ENCODE data around the gene NRG2. TPM values are rescaled to one million over a fixed set of nuclear protein-coding genes. Genes with fewer than 3 reads are reported as not detected.

Gene NRG2
- total and polyA plus RNA-seq, 2 of the 4 experiments (the other 2 are of a cell fraction): 0.18 TPM; not detected in 1

DNA sequence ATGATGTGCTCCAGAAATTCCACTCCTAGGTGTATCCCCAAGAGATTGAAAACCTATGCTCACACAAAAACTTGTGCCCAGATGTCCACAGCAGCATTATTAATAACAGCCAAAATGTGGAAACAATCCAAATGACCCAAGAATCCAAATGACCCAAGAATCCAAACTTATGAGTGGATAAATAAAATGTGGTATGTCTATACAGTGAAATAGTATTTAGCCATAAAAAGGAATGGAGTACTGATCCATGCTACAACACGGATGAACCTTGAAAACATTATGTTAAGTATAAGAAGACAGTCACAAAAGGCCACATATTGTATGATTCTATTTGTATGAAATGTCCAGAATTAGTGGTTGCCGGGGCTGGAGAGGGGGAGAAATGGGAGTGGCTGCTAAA is 167.1 kb downstream of the NRG2 start:
- H3K9ac ChIP-seq (ENCODE audit: low read depth, low read length): no peak overlapping the region
- H3K4me2 ChIP-seq (ENCODE audit: low read depth, low read length): no peak overlapping the region
- no peak overlapping the region for H4K8ac ChIP-seq (ENCODE audit: low read depth in 2 of 2, low read length in 2 of 2)
- H3K18ac ChIP-seq (ENCODE audit: low read depth, low read length): no peak overlapping the region
- no peak overlapping the region for H4K91ac ChIP-seq (ENCODE audit: insufficient read depth, low read depth, low read length)
- no peak overlapping the region for H2BK20ac ChIP-seq (ENCODE audit: low read depth, low read length)
- no peak overlapping the region for H3K27ac ChIP-seq (ENCODE audit: insufficient read depth, low read length)
- no peak overlapping the region for H3K23ac ChIP-seq (ENCODE audit: low read depth, low read length)
- H3K9me3 ChIP-seq (ENCODE audit: control insufficient read depth, insufficient read depth, low read length): no peaks in the 10 kb centered on the region
- H4K5ac ChIP-seq (ENCODE audit: low read depth, low read length): no peak overlapping the region
- H3K27me3 ChIP-seq (ENCODE audit: control insufficient read depth, insufficient read depth, low read length): peaks cover 62% of the 10 kb centered on the region
- H2AK5ac ChIP-seq (ENCODE audit: low read depth, low read length): no peak overlapping the region
- peaks cover 6% of the 10 kb centered on the region; the same call in 1 of the 2 replicates for H3K4me1 ChIP-seq (ENCODE audit: control insufficient read depth, insufficient read depth, low read length)
- no peak overlapping the region for H3K4me3 ChIP-seq (ENCODE audit: insufficient read depth, low read depth, low read length)
- H3K56ac ChIP-seq (ENCODE audit: extremely low read depth, insufficient read depth, low read length): no peak overlapping the region
- TF ChIP-seq, protein P1, sequence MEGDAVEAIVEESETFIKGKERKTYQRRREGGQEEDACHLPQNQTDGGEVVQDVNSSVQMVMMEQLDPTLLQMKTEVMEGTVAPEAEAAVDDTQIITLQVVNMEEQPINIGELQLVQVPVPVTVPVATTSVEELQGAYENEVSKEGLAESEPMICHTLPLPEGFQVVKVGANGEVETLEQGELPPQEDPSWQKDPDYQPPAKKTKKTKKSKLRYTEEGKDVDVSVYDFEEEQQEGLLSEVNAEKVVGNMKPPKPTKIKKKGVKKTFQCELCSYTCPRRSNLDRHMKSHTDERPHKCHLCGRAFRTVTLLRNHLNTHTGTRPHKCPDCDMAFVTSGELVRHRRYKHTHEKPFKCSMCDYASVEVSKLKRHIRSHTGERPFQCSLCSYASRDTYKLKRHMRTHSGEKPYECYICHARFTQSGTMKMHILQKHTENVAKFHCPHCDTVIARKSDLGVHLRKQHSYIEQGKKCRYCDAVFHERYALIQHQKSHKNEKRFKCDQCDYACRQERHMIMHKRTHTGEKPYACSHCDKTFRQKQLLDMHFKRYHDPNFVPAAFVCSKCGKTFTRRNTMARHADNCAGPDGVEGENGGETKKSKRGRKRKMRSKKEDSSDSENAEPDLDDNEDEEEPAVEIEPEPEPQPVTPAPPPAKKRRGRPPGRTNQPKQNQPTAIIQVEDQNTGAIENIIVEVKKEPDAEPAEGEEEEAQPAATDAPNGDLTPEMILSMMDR (conservative IDR thresholded peaks at IDR 0.05; ENCODE audit: low read depth, low read length): no peak
- TF ChIP-seq FOS (IDR thresholded peaks at IDR 0.05; ENCODE audit: low read depth, low read length) (no peak), MAZ (IDR thresholded peaks at IDR 0.05; ENCODE audit: borderline replicate concordance, low read depth, low read length) (no peak), RCOR1 (IDR thresholded peaks at IDR 0.05; ENCODE audit: insufficient replicate concordance, low read length) (no peak), RAD21 (IDR thresholded peaks at IDR 0.05; ENCODE audit: low read length) (no peak), POLR2A (IDR thresholded peaks at IDR 0.05; ENCODE audit: low read depth, low read length) (no peak), BHLHE40 (IDR thresholded peaks at IDR 0.05; ENCODE audit: low read depth, low read length) (no peak), MXI1 (IDR thresholded peaks at IDR 0.05; ENCODE audit: borderline replicate concordance, low read depth, low read length) (no peak)
- H3K79me1 ChIP-seq (ENCODE audit: low read depth in 1 of 2, low read length in 2 of 2): no peaks in the 10 kb centered on the region
- no peak overlapping the region for H2BK15ac ChIP-seq (ENCODE audit: low read depth, low read length)
- intact Hi-C loops (cut with micrococcal nuclease) (no loop called here), in situ Hi-C loops (cut with MboI; ENCODE audit: low sequenced_read_pairs) (no loop called here), dilution Hi-C loops (cut with HindIII; ENCODE audit: low sequenced_read_pairs, unreplicated experiment) (no loop called here)
- H3K9me1 ChIP-seq (ENCODE audit: insufficient read depth, low read length): no peaks in the 10 kb centered on the region
- no peak overlapping the region for H3K4ac ChIP-seq (ENCODE audit: low read depth, low read length)
- ATAC-seq (ENCODE audit: low read depth) (no peak), DNase-seq (no peak)
- no peaks in the 10 kb centered on the region; the same call in 1 of the 2 replicates for H4K20me1 ChIP-seq (ENCODE audit: insufficient read depth, low read length)
- H2AK9ac ChIP-seq (replicated peaks; ENCODE audit: low read depth, low read length, poor library complexity): no peak overlapping the region
- H2AFZ ChIP-seq (replicated peaks; ENCODE audit: low read length, poor library complexity): no peak overlapping the region
- no CpG with 5 or more reads among the region's 2 CpGs for WGBS, 2 experiments (ENCODE audit: extremely low coverage in 2 of 2, insufficient read length in 1 of 2)
- POLR2A ChIA-PET (ENCODE audit: unreplicated experiment): no interaction called here
- no peak overlapping the region for H3K14ac ChIP-seq (replicated peaks; ENCODE audit: low read depth, low read length)
- H3K36me3 ChIP-seq (ENCODE audit: control insufficient read depth, insufficient read depth, low read length): no peaks in the 10 kb centered on the region
- no peak overlapping the region for H2BK5ac ChIP-seq (ENCODE audit: low read depth, low read length, poor library complexity, severe bottlenecking)
- CTCF ChIA-PET: no interaction called here
- H2BK120ac ChIP-seq (ENCODE audit: low read depth, low read length): no peak overlapping the region
- no TSS peak for BruUV-seq (replicated peaks)

Data from IMR-90 (cell line).